OCI-LY1 (cell line): ENCODE results near the gene NXPH4.

Experiments
- CTCF ChIP-seq: fragments of 200-600 bp; sonication (generic), shearing (Covaris generic); IDR thresholded peaks from 2 replicates; pipeline ENCODE4 v1.5.1; 2017; ENCODE audit warnings: mild to moderate bottlenecking, antibody characterized with exemption, low read length, moderate library complexity, mixed read lengths
- EZH2 ChIP-seq: fragments of 200-600 bp; sonication (generic), shearing (Covaris generic); IDR thresholded peaks from 2 replicates; pipeline ENCODE4 v1.8.0; 2017; ENCODE audit warnings: borderline replicate concordance, mixed run types, mild to moderate bottlenecking, antibody characterized with exemption, low read length, moderate library complexity, mixed read lengths

GRCh38 chr12:57201631-57202030, 15.0 kb upstream of the NXPH4 start:
- TF ChIP-seq CTCF (no peak), EZH2 (no peak)
